D721Med (cell line): ENCODE data around the gene STX4.

Source experiments
- DNase-seq: peaks from one replicate; pipeline ENCODE4 v3.0.0; 2011; ENCODE audit warnings: low spot score; ENCODE audit not compliant: insufficient read length
- FAIRE-seq: peaks from 2 replicates; lab custom pipeline; 2011; peaks lifted over from hg19 to GRCh38; lab: Jason Lieb, UNC
- TF ChIP-seq, protein P1 (sequence below): IDR thresholded peaks from 2 replicates; pipeline ENCODE4 v1.5.1; 2012; ENCODE audit warnings: mild to moderate bottlenecking, control low read depth; ENCODE audit not compliant: insufficient read depth; ENCODE audit errors: missing control alignments

The STX4 gene

GRCh38 chr16:31073970-31074813 is 40.8 kb downstream of the STX4 start, which contains the start of the genes ZNF646 and ZNF668:
Gene ZNF646, plus strand, starts transcription at chr16:31074422. Its CDS starts 1,903 bp downstream, at chr16:31076325.
Gene ZNF668, minus strand, starts transcription at chr16:31074240. Its CDS starts 9,781 bp downstream, at chr16:31064459.
- TF ChIP-seq, protein P1, sequence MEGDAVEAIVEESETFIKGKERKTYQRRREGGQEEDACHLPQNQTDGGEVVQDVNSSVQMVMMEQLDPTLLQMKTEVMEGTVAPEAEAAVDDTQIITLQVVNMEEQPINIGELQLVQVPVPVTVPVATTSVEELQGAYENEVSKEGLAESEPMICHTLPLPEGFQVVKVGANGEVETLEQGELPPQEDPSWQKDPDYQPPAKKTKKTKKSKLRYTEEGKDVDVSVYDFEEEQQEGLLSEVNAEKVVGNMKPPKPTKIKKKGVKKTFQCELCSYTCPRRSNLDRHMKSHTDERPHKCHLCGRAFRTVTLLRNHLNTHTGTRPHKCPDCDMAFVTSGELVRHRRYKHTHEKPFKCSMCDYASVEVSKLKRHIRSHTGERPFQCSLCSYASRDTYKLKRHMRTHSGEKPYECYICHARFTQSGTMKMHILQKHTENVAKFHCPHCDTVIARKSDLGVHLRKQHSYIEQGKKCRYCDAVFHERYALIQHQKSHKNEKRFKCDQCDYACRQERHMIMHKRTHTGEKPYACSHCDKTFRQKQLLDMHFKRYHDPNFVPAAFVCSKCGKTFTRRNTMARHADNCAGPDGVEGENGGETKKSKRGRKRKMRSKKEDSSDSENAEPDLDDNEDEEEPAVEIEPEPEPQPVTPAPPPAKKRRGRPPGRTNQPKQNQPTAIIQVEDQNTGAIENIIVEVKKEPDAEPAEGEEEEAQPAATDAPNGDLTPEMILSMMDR = no peak
- DNase-seq = peak; percentile 95
- no peak for FAIRE-seq

DNA sequence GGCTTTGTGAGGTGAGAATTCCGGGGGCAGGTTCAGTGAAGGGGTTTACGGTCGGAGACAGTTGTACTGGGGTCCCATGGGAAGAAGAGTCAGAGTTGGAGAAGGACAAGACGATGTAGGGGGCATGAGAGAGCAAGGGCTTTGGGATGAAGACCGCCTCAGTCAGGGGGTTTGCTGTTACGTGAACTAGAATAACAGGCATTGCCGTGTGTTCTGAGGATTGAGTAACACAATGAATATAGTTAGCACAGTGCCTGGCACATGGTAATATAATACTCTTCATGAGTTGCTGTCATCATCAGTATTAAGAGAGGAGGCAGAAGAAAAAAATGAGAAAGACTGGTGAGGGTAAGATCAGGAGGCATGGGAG is 41.4 kb downstream of the STX4 start:
- TF ChIP-seq, protein P1 = no peak
- FAIRE-seq = no peak
- no peak for DNase-seq

GRCh38 chr16:31076319-31076718 is 43.0 kb downstream of the STX4 start:
- no peak for FAIRE-seq
- no peak for DNase-seq
- TF ChIP-seq, protein P1 = no peak

GRCh38 chr16:31077024-31077423 is 43.7 kb downstream of the STX4 start:
- DNase-seq = no peak
- FAIRE-seq = no peak
- TF ChIP-seq, protein P1 = no peak

- no peak for DNase-seq
- FAIRE-seq = no peak
- TF ChIP-seq, protein P1 = no peak
These were observed 44.4 kb downstream of the STX4 start for GRCh38 chr16:31077592-31078396.

DNA sequence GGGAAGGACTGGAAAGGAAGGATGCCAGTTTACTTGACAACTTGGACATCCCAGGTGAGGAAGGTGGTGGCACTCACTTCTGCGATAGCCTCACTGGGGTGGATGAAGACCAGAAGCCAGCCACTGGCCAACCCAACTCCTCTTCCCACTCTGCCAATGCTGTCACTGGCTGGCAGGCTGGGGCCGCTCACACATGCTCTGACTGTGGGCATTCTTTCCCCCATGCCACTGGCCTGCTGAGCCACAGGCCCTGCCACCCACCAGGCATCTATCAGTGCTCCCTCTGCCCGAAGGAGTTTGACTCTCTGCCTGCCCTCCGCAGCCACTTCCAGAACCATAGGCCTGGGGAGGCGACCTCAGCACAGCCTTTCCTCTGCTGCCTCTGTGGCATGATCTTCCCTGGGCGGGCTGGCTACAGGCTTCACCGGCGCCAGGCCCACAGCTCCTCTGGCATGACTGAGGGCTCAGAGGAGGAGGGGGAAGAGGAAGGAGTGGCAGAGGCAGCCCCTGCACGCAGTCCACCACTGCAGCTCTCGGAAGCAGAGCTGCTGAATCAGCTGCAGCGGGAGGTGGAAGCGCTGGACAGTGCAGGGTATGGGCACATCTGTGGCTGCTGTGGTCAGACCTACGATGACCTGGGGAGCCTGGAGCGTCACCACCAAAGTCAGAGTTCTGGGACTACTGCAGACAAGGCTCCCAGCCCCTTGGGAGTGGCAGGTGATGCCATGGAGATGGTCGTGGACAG is 45.4 kb downstream of the STX4 start:
- peak; percentile 11 for DNase-seq
- TF ChIP-seq, protein P1 = no peak
- FAIRE-seq = no peak
